HEK293 (cell line): Measurements from ENCODE around the gene SLC34A3.

Source experiments
- CTCF ChIA-PET: fragments of 350-600 bp; formaldehyde crosslinking; extraction: SDS; loops from one replicate; lab custom pipeline; 2021; ENCODE audit warnings: antibody characterized with exemption; lab: Yijun Ruan, JAX
- POLR2A ChIA-PET: fragments of 300-600 bp; formaldehyde crosslinking; extraction: SDS; loops from one replicate; lab custom pipeline; 2020; ENCODE audit warnings: antibody characterized with exemption, inconsistent platforms; lab: Yijun Ruan, JAX
- H3K27ac ChIP-seq: fragments of 200-500 bp; sonication (Bioruptor generic); 2 replicates; pipeline ENCODE4 v1.5.1; 2014; ENCODE audit warnings: low read depth, low read length, control low read depth, inconsistent platforms; ENCODE audit errors: extremely low read depth
- H3K36me3 ChIP-seq, 2 experiments: fragments of 200-500 bp in 1 of 2; sonication (Bioruptor generic) in 1 of 2; 1 replicate in 1 of 2; 2 replicates in 1 of 2; pipeline ENCODE4 v1.5.1; 2014 to 2017; ENCODE audit warnings: inconsistent platforms in 2 of 2, low read length in 2 of 2; ENCODE audit not compliant: control insufficient read depth in 2 of 2, insufficient read depth in 1 of 2
- H3K4me1 ChIP-seq: fragments of 200-500 bp; sonication (Bioruptor generic); 2 replicates; pipeline ENCODE4 v1.5.1; 2014; ENCODE audit warnings: mild to moderate bottlenecking, low read length, inconsistent platforms; ENCODE audit not compliant: control insufficient read depth, insufficient read depth
- H3K4me3 ChIP-seq: 2 replicates; pipeline ENCODE4 v1.5.1; 2011; ENCODE audit warnings: low read depth, mild to moderate bottlenecking, control low read depth, low read length, moderate library complexity
- H3K9me3 ChIP-seq: fragments of 200-500 bp; sonication (Bioruptor generic); 2 replicates; pipeline ENCODE4 v1.5.1; 2014; ENCODE audit warnings: low read depth, low read length, inconsistent platforms; ENCODE audit not compliant: control insufficient read depth, insufficient read depth
- BCL11B ChIP-seq: fragments of 450-650 bp; formaldehyde crosslinking; IDR thresholded peaks from 2 replicates; pipeline ENCODE4 v1.5.1; 2016; ENCODE audit warnings: low read depth, missing biosample characterization, missing genetic modification characterization
- HOXA7 ChIP-seq: sonication (generic); formaldehyde crosslinking; IDR thresholded peaks from 2 replicates; pipeline ENCODE4 v1.8.1; 2022; ENCODE audit warnings: missing genetic modification reagents, borderline replicate concordance
- HOXC10 ChIP-seq: sonication (generic); formaldehyde crosslinking; IDR thresholded peaks from 2 replicates; pipeline ENCODE4 v1.8.1; 2023; ENCODE audit warnings: mild to moderate bottlenecking, missing genetic modification reagents
- INSM2 ChIP-seq: fragments of 450-650 bp; formaldehyde crosslinking; IDR thresholded peaks from 2 replicates; pipeline ENCODE4 v1.5.1; 2016; ENCODE audit warnings: missing biosample characterization, missing genetic modification characterization
- KLF1 ChIP-seq: fragments of 450-650 bp; formaldehyde crosslinking; IDR thresholded peaks from 2 replicates; pipeline ENCODE4 v1.5.1; 2016; ENCODE audit warnings: missing biosample characterization, missing genetic modification characterization
- KLF10 ChIP-seq: fragments of 450-650 bp; IDR thresholded peaks from 2 replicates; pipeline ENCODE4 v1.5.1; 2018; ENCODE audit warnings: missing biosample characterization, mild to moderate bottlenecking, missing genetic modification characterization
- KLF7 ChIP-seq: fragments of 450-650 bp; formaldehyde crosslinking; IDR thresholded peaks from 2 replicates; pipeline ENCODE4 v1.5.1; 2016; ENCODE audit warnings: missing biosample characterization, missing genetic modification characterization, borderline replicate concordance
- KLF8 ChIP-seq: fragments of 450-650 bp; formaldehyde crosslinking; IDR thresholded peaks from 2 replicates; pipeline ENCODE4 v1.5.1; 2016; ENCODE audit warnings: missing biosample characterization, missing genetic modification characterization
- PATZ1 ChIP-seq: fragments of 450-650 bp; formaldehyde crosslinking; IDR thresholded peaks from 2 replicates; pipeline ENCODE4 v1.5.1; 2016; ENCODE audit warnings: missing biosample characterization, missing genetic modification characterization
- REST ChIP-seq: fragments of 450-650 bp; formaldehyde crosslinking; IDR thresholded peaks from 2 replicates; pipeline ENCODE4 v1.5.1; 2016; ENCODE audit warnings: missing biosample characterization, missing genetic modification characterization
- SP7 ChIP-seq: fragments of 450-650 bp; formaldehyde crosslinking; IDR thresholded peaks from 2 replicates; pipeline ENCODE4 v1.5.1; 2016; ENCODE audit warnings: missing biosample characterization, missing genetic modification characterization
- ZBTB26 ChIP-seq: fragments of 450-650 bp; formaldehyde crosslinking; optimal IDR thresholded peaks from 2 replicates; pipeline ENCODE3; 2016; ENCODE audit warnings: missing biosample characterization, mild to moderate bottlenecking, missing genetic modification characterization
- ZBTB7A ChIP-seq: fragments of 450-650 bp; formaldehyde crosslinking; IDR thresholded peaks from 2 replicates; pipeline ENCODE4 v1.5.1; 2016; ENCODE audit warnings: low read depth, missing biosample characterization, missing genetic modification characterization
- ZBTB8A ChIP-seq: fragments of 450-650 bp; formaldehyde crosslinking; IDR thresholded peaks from 2 replicates; pipeline ENCODE4 v1.5.1; 2016; ENCODE audit warnings: missing biosample characterization, missing genetic modification characterization
- ZFP37 ChIP-seq: fragments of 450-650 bp; formaldehyde crosslinking; IDR thresholded peaks from 2 replicates; pipeline ENCODE4 v1.5.1; 2016; ENCODE audit warnings: missing biosample characterization, missing genetic modification characterization
- ZFP69B ChIP-seq: fragments of 450-650 bp; formaldehyde crosslinking; IDR thresholded peaks from 2 replicates; pipeline ENCODE4 v1.5.1; 2016; ENCODE audit warnings: missing biosample characterization, missing genetic modification characterization
- ZIC2 ChIP-seq: fragments of 450-650 bp; formaldehyde crosslinking; IDR thresholded peaks from 2 replicates; pipeline ENCODE4 v1.5.1; 2016; ENCODE audit warnings: missing biosample characterization, missing genetic modification characterization
- ZNF146 ChIP-seq: fragments of 450-650 bp; formaldehyde crosslinking; IDR thresholded peaks from 2 replicates; pipeline ENCODE4 v1.5.1; 2016; ENCODE audit warnings: missing biosample characterization, missing genetic modification characterization
- ZNF148 ChIP-seq: fragments of 450-650 bp; formaldehyde crosslinking; IDR thresholded peaks from 2 replicates; pipeline ENCODE4 v1.5.0; 2017; ENCODE audit warnings: missing biosample characterization, missing genetic modification characterization, borderline replicate concordance
- ZNF169 ChIP-seq: fragments of 450-650 bp; formaldehyde crosslinking; IDR thresholded peaks from 2 replicates; pipeline ENCODE4 v1.5.1; 2016; ENCODE audit warnings: missing biosample characterization, missing genetic modification characterization
- ZNF311 ChIP-seq: fragments of 450-650 bp; formaldehyde crosslinking; IDR thresholded peaks from 2 replicates; pipeline ENCODE4 v1.5.1; 2017; ENCODE audit warnings: missing biosample characterization, missing genetic modification characterization, borderline replicate concordance
- ZNF341 ChIP-seq: fragments of 450-650 bp; formaldehyde crosslinking; IDR thresholded peaks from 2 replicates; pipeline ENCODE4; 2016; ENCODE audit warnings: low read depth, missing biosample characterization, missing genetic modification characterization
- ZNF549 ChIP-seq: fragments of 450-650 bp; IDR thresholded peaks from 2 replicates; pipeline ENCODE4 v1.5.1; 2018; ENCODE audit warnings: missing biosample characterization, missing genetic modification characterization, mild to moderate bottlenecking, inconsistent platforms, moderate library complexity
- ZNF585B ChIP-seq: fragments of 450-650 bp; formaldehyde crosslinking; IDR thresholded peaks from 2 replicates; pipeline ENCODE4 v1.5.1; 2016; ENCODE audit warnings: missing biosample characterization, missing genetic modification characterization
- ZNF596 ChIP-seq: fragments of 450-650 bp; IDR thresholded peaks from 2 replicates; pipeline ENCODE4 v1.5.0; 2018; ENCODE audit warnings: missing biosample characterization, mild to moderate bottlenecking, missing genetic modification characterization, moderate library complexity
- ZXDB ChIP-seq: fragments of 450-650 bp; formaldehyde crosslinking; IDR thresholded peaks from 2 replicates; pipeline ENCODE4 v1.5.1; 2016; ENCODE audit warnings: missing biosample characterization, missing genetic modification characterization

The SLC34A3 gene

GRCh38 chr9:137241490-137242268 is 11.0 kb downstream of the SLC34A3 start:
- H3K4me3 ChIP-seq, result peak overlapping the region; percentile 83
- peaks cover 6% of the 10 kb centered on the region; the same call in 1 of the 2 replicates for H3K4me1 ChIP-seq
- CTCF ChIA-PET, result interaction anchor here (0.8 to 1.6 kb wide), 5 partner anchors 12 to 212 kb away, joined by 3 to 13 read pairs (median 5); partner anchors contain the start of genes CYSRT1, NELFB and NPDC1
- POLR2A ChIA-PET, result interaction anchor here (0.6 to 11.5 kb wide), 56 partner anchors 12 to 514 kb away, joined by 3 to 336 read pairs (median 6); partner anchors contain the start of genes ANAPC2, ARRDC1, CYSRT1 and EXD3
- peak overlapping the region; percentile 89 for H3K27ac ChIP-seq
- peaks cover 0 to 32% of the 10 kb centered on the region in 2 experiments; a peak in 1 of 3 replicates for H3K36me3 ChIP-seq
- H3K9me3 ChIP-seq, result no peaks in the 10 kb centered on the region
- TF ChIP-seq ZBTB7A, result peak; percentile 57; the same call in 1 of the 2 replicates
- TF ChIP-seq INSM2 (tag by site-specific recombination), result no peak
- no peak for TF ChIP-seq ZNF585B (tag by site-specific recombination)
- TF ChIP-seq SP7 (tag by site-specific recombination), result no peak
- TF ChIP-seq KLF8 (tag by site-specific recombination), result peak; percentile 57
- peak; percentile 39 for TF ChIP-seq ZBTB8A (tag by site-specific recombination)
- no peak for TF ChIP-seq REST (tag by site-specific recombination)
- no peak; the same call in 1 of the 2 replicates for TF ChIP-seq ZNF146 (tag by site-specific recombination)
- TF ChIP-seq ZNF596 (tag by site-specific recombination), result no peak
- 0 out of 2 replicates have a peak, but pooled peaks have one; percentile 37 for TF ChIP-seq PATZ1 (tag by site-specific recombination)
- peak; percentile 53 for TF ChIP-seq KLF1 (tag by site-specific recombination)
- 0 out of 2 replicates have a peak, but pooled peaks have one; percentile 17 for TF ChIP-seq KLF7
- TF ChIP-seq ZIC2 (tag by site-specific recombination), result 0 out of 2 replicates have a peak, but pooled peaks have one; percentile 54
- no peak for TF ChIP-seq ZNF549 (tag by site-specific recombination)
- TF ChIP-seq ZNF169 (tag by site-specific recombination), result no peak
- peak; percentile 37 for TF ChIP-seq ZBTB26 (tag by site-specific recombination)
- no peak for TF ChIP-seq HOXC10 (CRISPR knock-in tag)
- TF ChIP-seq HOXA7 (CRISPR knock-in tag), result no peak
- peak; percentile 20; the same call in 1 of the 2 replicates for TF ChIP-seq ZNF148 (tag by site-specific recombination)
- TF ChIP-seq ZNF311, result no peak
- 0 out of 2 replicates have a peak, but pooled peaks have one; percentile 1 for TF ChIP-seq KLF10
- TF ChIP-seq ZFP69B, result no peak
- 0 out of 2 replicates have a peak, but pooled peaks have one; percentile 38 for TF ChIP-seq ZFP37
- 0 out of 2 replicates have a peak, but pooled peaks have one; percentile 21 for TF ChIP-seq ZXDB (tag by site-specific recombination)
- peak; percentile 44; the same call in 1 of the 2 replicates for TF ChIP-seq BCL11B
- TF ChIP-seq ZNF341 (tag by site-specific recombination), result peak; percentile 47; the same call in 1 of the 2 replicates
